Activated T-cell treated with anti-CD3 and anti-CD28 coated beads for 24 hours (primary cell): ENCODE results near the gene PPP1R2B.

Experiments
- DNase-seq: peaks from one replicate; pipeline ENCODE4 v3.0.0-alpha.2; 2020; ENCODE audit warnings: low read depth

Gene PPP1R2B

DNA sequence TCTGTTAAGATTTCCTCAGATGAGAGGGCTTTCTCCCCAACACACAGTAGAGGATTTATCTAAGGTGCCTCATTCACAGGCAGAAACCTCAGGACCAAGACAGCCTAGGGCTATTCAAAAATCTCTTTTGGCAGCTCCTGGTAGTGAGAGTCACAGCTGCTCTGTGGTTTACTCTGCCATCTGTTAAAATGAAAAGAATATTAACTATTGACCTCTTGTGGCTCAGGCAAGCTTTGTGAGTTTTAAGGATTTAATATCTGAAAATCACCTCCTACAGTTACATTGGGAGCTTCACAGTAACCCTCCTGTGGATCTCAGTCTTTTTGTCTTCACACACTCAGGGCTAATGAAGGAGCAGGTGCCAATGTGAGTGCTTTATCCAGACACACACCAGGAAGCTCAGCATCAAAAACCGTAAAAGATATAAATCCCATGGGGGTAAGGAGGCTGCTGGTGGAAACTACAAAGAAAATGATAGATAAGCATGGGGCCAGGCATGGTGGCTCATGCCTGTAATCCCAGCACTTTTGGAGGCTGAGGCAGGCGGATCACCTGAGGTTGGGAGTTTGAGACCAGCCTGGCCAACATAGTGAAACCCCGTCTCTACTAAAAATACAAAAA lies 29.7 kb downstream of the PPP1R2B start:
- no peak for DNase-seq

DNA sequence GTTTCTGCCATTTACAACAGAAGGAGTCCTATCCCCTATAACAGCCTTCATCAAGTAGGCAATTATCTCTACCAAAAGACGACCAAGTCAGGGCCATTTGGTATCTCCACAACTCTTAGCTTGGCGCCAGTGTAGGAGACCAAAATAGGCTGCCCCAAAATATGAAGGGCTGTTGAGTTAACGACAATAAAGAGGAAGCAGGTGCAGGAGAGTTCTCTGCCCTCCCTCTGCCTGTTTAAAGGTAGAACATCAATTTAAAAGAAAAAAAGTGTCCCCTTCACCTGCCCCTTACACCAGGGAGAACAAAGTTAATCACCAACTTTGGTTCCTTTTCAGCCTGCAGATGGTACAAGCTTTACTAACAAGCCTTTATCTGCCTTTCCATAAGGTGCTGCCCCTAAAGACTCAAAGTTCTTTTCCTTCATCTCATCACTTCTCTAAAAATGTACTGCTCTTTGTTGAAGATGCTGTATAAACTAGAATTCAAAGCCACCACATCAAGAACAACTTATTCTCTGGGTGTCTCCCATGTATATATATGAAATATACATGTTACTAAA lies 33.3 kb downstream of the PPP1R2B start:
- no peak for DNase-seq

DNA sequence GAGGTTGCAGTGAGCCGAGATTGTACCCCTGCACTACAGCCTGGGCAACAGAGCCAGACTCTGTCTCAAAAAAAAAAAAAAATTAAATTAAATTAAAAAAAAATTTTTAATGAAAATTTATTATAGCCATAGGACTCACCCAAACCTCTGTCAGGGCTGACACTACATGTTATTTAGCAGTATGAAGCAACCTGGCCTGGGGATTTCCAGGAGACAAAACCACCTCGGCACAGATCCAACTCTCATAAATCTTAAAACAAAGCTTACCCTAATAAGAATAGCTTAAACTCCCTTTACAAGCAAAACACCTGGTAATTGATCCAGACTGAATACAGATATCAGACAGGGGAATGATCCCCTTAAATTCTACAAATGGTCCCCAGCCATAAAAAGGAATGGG lies 38.4 kb downstream of the PPP1R2B start:
- DNase-seq: no peak

DNA sequence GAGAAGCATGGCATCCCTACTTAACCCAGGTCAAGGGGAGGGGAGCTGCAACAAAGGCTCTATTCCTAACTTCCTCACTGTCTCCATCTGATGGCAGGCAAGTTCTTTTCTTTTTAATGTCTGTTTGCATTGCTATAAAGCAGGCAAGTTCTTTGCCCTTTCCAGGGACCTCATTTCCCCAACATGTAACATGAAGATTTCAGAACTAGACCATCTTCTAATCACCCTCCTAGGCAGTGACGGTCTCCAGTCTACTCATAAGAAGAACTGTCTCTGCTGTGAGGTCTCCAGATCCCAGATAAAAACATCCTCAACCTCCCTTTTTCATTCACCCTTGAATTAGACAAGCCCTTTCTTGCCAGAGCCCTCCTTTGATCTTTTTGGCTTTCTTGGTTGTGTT lies 42.1 kb downstream of the PPP1R2B start:
- no peak for DNase-seq

DNA sequence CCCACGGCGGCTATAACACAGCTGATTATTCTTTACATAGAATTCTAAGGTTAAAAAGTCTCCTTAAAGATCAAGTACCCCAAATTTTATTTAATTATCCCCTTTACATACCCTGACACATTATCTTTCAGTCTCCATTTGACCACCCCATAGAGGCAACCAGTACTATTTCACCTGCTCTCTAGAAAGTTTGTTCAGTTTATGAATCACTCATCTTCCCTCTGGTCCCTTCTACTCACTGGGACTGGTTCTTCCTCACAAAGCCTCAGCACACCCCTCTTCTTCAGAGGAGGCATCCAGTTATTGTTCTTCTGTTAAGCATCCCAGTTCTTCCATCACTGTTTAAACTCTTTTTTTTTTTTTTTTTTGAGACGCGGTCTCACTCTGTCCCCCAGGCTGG lies 42.8 kb downstream of the PPP1R2B start:
- no peak for DNase-seq

DNA sequence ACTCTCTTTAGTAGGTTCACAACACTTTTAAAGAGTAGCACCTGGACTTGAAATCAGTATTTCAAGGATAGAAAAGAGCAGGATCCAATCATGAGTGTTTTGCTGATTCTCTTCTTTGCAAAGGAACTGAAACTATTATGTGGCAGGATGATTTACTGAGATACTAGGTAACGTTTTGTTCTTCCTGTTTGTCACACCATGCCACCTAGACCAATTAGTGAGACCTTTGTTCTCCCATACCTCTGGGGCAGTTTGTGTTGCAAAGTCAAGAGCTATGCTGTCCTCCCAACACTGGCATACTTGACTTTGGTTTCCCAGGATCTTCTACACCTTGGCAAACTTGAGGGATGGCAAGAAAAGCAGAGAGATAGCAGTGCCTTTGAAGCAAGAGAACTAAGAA lies 43.4 kb downstream of the PPP1R2B start:
- no peak for DNase-seq

DNA sequence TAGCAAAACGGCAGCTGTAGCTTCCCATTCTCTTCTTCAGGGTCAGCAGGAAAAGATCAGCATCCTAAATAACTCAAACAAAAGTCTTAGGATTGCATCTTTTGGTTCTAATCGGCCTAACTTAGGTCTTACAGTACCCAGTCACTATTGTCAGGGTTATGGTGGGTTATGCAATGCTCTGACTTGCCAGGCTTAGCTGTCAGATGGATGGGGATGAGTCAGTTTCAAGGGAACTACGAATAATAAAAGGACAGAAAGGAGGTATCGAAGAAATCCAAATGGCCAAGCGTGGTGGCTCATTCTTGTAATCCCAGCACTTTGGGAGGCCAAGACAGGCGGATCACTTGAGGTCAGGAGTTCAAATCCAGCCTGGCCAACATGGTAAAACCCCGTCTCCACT lies 46.5 kb downstream of the PPP1R2B start:
- no peak for DNase-seq
